ENCODE data around the gene OR51A2. TPM values are rescaled to one million over a fixed set of nuclear protein-coding genes. Genes with fewer than 3 reads are reported as not detected.
A peak's percentile ranks its signal among the peaks of the same experiment; 100 is the strongest.
"Not testable (repeated sequence)": the region's sequence is repeated elsewhere in the genome, so short reads cannot be mapped to it uniquely, and the experiment has no call there.

The OR51A2 gene
- not detected for total RNA-seq

DNA sequence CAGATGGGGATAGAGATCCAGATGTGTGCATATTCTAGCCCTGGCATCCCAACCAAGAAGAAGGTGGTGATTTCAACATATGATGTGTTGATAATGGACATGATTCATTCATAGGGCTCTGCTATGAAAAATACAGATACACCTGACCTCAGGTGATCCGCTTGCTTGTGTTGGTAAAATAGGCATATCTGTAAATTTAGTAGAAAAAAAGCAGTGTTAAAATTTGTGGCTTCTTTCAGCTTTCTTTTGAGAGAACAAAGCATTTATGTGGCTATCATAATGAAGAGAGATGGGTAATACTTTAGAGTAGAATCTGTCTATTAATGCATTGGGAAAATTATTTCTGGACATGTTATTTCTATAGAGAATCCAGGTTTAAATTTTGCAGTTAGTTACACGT is at the start of gene OR51A2:
TSS of gene OR51A2 (minus strand) at position 101 of the 400 bp plus-strand sequence. CDS start at position 101, 0 bp downstream.
- ATAC-seq; H3K4me1 ChIP-seq; H3K27ac ChIP-seq; H3K36me3 ChIP-seq; DNase-seq; H3K4me3 ChIP-seq; intact Hi-C loops (cut with DNase I; ENCODE audit: low total_unique reads); in situ Hi-C loops (cut with MboI; ENCODE audit: low sequenced_read_pairs in 4 of 4); H3K9me3 ChIP-seq; H3K27me3 ChIP-seq: not testable (repeated sequence)

DNA sequence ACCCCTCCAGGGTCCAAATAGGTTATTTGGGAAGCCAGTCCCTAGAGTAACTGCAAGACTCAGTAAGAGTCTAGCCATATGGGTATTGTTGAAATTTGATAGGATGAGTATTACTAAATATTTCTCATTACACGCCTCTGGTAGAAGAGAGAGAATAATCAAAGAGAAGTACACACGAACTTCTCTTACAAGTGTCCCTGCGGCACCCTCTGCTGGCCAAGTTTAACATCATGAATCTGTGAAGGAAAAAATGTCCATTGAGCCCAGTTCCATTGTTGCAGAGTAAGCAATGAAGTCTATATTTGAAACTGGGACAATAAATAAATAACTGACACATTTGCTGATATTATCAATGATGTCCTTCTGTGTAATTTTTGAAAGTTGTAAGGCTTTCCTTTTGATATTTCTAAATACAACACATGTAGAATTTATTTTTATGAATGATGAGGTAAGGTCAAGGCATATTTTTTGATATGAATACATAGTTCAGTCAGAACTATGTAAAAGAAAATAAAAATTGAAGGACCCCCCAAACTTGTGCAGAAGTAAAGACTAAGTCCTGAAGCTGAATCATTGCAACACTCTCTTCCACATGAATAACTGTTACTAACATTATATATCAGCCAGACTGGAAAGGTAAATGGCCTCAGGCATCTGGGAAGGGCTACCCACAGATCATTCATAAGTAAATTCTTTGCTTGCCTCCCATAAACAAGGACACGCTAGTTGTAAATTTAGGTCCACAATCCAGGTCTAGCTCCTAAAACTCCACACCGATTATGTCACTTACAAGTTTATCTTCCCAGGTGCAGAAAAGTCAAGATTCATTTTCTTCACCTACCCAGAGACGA is 49.1 kb upstream of the OR51A2 start:
- Histone ChIP-seq H3K9me3 (no peaks in the 10 kb centered on the region), H3K4me1 (no peaks in the 10 kb centered on the region), H3K27ac (no peak overlapping the region), H3K4me3 (no peak overlapping the region), H3K36me3 (no peaks in the 10 kb centered on the region), H3K27me3 (no peaks in the 10 kb centered on the region)
- TF ChIP-seq, protein P1, sequence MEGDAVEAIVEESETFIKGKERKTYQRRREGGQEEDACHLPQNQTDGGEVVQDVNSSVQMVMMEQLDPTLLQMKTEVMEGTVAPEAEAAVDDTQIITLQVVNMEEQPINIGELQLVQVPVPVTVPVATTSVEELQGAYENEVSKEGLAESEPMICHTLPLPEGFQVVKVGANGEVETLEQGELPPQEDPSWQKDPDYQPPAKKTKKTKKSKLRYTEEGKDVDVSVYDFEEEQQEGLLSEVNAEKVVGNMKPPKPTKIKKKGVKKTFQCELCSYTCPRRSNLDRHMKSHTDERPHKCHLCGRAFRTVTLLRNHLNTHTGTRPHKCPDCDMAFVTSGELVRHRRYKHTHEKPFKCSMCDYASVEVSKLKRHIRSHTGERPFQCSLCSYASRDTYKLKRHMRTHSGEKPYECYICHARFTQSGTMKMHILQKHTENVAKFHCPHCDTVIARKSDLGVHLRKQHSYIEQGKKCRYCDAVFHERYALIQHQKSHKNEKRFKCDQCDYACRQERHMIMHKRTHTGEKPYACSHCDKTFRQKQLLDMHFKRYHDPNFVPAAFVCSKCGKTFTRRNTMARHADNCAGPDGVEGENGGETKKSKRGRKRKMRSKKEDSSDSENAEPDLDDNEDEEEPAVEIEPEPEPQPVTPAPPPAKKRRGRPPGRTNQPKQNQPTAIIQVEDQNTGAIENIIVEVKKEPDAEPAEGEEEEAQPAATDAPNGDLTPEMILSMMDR (IDR thresholded peaks at IDR 0.05 in 4 of 5, conservative IDR thresholded peaks at IDR 0.05 in 1 of 5): peak in 3 of 5 experiments; percentile 25 to 34 (median 32)
- TF ChIP-seq POLR2A (IDR thresholded peaks at IDR 0.05): no peak
- DNase-seq: no peak
- in situ Hi-C loops (cut with MboI; ENCODE audit: low sequenced_read_pairs in 4 of 4) (loop anchor here in 1 of 4 donors (25.0 kb wide), 1 partner anchor 367 kb away; the partner anchor contains the start of genes OR51D1 and OR51E1), intact Hi-C loops (cut with DNase I; ENCODE audit: low total_unique reads) (loop anchor here (5.0 kb wide), 1 partner anchor 367 kb away; the partner anchor contains the start of gene OR51D1)
- no peak for ATAC-seq

DNA sequence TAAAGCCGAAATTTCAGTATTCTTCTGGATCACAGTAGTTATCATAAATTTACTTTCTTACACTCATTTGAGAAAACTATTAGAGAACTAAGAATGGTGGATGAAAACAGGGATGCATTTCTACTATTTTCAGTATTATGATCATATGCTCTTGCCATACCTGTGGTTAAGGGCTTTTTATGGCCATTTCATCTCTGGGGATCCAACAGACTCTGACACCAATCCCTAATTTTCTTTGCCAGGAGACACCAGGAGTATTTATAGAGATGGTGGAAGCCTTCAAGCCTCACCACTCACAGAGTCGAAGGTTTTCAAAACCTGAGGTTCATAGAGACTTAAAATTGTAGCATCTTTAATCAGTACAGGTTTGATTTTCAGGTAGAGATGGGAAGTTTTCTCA is 39.0 kb upstream of the OR51A2 start, which contains the start of gene OR51L1:
TSS of gene OR51L1 (plus strand) at position 301 of the 400 bp plus-strand sequence. CDS start 4,132 bp downstream, outside the sequence.
- intact Hi-C loops (cut with DNase I; ENCODE audit: low total_unique reads): no loop called here
- Histone ChIP-seq H3K4me1 (no peaks in the 10 kb centered on the region), H3K27me3 (no peaks in the 10 kb centered on the region), H3K9me3 (no peaks in the 10 kb centered on the region), H3K36me3 (no peaks in the 10 kb centered on the region), H3K4me3 (no peak within 1 kb of the TSS), H3K27ac (no peak within 1 kb of the TSS)
- DNase-seq (no peak), ATAC-seq (no peak)
- TF ChIP-seq POLR2A (IDR thresholded peaks at IDR 0.05): no peak
- TF ChIP-seq, protein P1 (IDR thresholded peaks at IDR 0.05 in 4 of 5, conservative IDR thresholded peaks at IDR 0.05 in 1 of 5): no peak
- in situ Hi-C loops (cut with MboI; ENCODE audit: low sequenced_read_pairs in 4 of 4): loop anchor here in 1 of 4 donors (25.0 kb wide), 1 partner anchor 357 kb away; the partner anchor contains the start of genes OR51D1 and OR51E1

DNA sequence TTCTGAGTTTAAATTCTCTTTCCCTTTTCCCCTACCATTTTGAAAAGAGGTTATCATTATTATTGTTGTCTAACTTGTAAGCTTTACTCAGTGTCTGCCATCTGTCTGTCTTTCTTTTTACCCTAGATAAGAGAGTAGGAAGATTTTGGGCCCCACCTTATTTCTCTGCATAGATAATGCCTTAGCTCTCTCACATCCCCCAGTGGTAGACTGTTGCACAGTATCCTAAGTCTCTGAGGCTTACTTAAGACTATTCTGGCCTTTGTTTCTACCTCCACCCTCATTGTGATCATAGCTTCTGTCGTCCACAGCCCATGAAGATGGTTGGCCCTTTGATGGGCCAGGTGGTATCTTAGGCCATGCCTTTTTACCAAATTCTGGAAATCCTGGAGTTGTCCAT is 35.5 kb upstream of the OR51A2 start:
- no peak for TF ChIP-seq POLR2A (IDR thresholded peaks at IDR 0.05)
- TF ChIP-seq, protein P1 (IDR thresholded peaks at IDR 0.05 in 4 of 5, conservative IDR thresholded peaks at IDR 0.05 in 1 of 5): no peak
- Histone ChIP-seq H3K27me3 (no peaks in the 10 kb centered on the region), H3K36me3 (no peaks in the 10 kb centered on the region), H3K9me3 (no peaks in the 10 kb centered on the region), H3K4me1 (no peaks in the 10 kb centered on the region), H3K27ac (no peak overlapping the region), H3K4me3 (no peak overlapping the region)
- intact Hi-C loops (cut with DNase I; ENCODE audit: low total_unique reads): no loop called here
- ATAC-seq (no peak), DNase-seq (no peak)
- in situ Hi-C loops (cut with MboI; ENCODE audit: low sequenced_read_pairs in 4 of 4): loop anchor here in 1 of 4 donors (25.0 kb wide), 1 partner anchor 354 kb away; the partner anchor contains the start of genes OR51D1 and OR51E1

DNA sequence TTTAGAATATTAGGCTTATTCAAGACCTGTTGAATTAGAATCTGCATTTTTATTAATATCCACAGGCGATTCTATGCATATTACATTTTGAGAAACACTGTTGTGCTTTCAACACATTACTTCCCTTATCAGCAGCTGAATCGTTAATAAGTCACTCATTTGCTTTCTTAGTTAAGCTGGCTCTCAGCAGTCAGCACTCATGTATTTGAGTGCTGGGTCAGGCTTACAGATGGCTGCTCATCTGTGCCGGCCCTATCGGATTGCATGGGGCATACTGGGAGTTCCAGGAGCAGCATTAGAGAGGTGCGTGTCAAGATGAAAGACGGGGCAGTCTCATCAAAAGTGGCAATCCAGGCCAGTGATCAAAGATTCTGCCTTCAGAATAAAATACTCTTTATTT is 28.3 kb upstream of the OR51A2 start:
- no peak for TF ChIP-seq POLR2A (IDR thresholded peaks at IDR 0.05)
- TF ChIP-seq, protein P1 (IDR thresholded peaks at IDR 0.05 in 4 of 5, conservative IDR thresholded peaks at IDR 0.05 in 1 of 5): no peak
- intact Hi-C loops (cut with DNase I; ENCODE audit: low total_unique reads): no loop called here
- no peaks in the 10 kb centered on the region for H3K9me3 ChIP-seq
- H3K36me3 ChIP-seq: no peaks in the 10 kb centered on the region
- no peak overlapping the region for H3K4me3 ChIP-seq
- no peak for DNase-seq
- H3K27me3 ChIP-seq: no peaks in the 10 kb centered on the region
- no peak for ATAC-seq
- no peaks in the 10 kb centered on the region for H3K4me1 ChIP-seq
- no peak overlapping the region for H3K27ac ChIP-seq
- in situ Hi-C loops (cut with MboI; ENCODE audit: low sequenced_read_pairs in 4 of 4): loop anchor here in 1 of 4 donors (25.0 kb wide), 1 partner anchor 347 kb away; the partner anchor contains the start of genes OR51D1 and OR51E1

Measured in gastrocnemius medialis (tissue), 4 donors.